HepG2 (cell line): ENCODE results near the gene KIF3A. TPM values are rescaled to one million over a fixed set of nuclear protein-coding genes. Genes with fewer than 3 reads are reported as not detected.

ENCODE experiments used
- ASH2L ChIP-seq: fragments of 300-600, 200-600 bp; sonication (generic); IDR thresholded peaks from 2 replicates; pipeline ENCODE4 v1.7.0; 2017; ENCODE audit warnings: low read depth, mild to moderate bottlenecking, moderate library complexity, mixed read lengths, low read length; ENCODE audit not compliant: insufficient read length
- ETV5 ChIP-seq: IDR thresholded peaks from 2 replicates; pipeline ENCODE4 v1.6.1; 2018; ENCODE audit warnings: missing biosample characterization, missing genetic modification reagents, inconsistent platforms, borderline replicate concordance
- GATAD2A ChIP-seq: IDR thresholded peaks from 2 replicates; pipeline ENCODE4 v1.6.1; 2016
- HNRNPLL ChIP-seq: fragments of 200-400 bp; formaldehyde crosslinking; IDR thresholded peaks from 2 replicates; pipeline ENCODE4 v1.6.1; 2017; ENCODE audit warnings: mild to moderate bottlenecking, low read depth, low read length; ENCODE audit not compliant: poor library complexity, severe bottlenecking
- MIER2 ChIP-seq: IDR thresholded peaks from 2 replicates; pipeline ENCODE4 v1.6.1; 2016; ENCODE audit warnings: missing biosample characterization, missing genetic modification reagents
- PLRG1 ChIP-seq: fragments of 450-650 bp; conservative IDR thresholded peaks from 2 replicates; pipeline ENCODE4 v1.6.1; 2016
- RFXAP ChIP-seq: sonication (generic); formaldehyde crosslinking; IDR thresholded peaks from 2 replicates; pipeline ENCODE4 v1.4.0; 2020; ENCODE audit warnings: missing genetic modification reagents, borderline replicate concordance
- TOE1 ChIP-seq: sonication (generic); formaldehyde crosslinking; IDR thresholded peaks from 2 replicates; pipeline ENCODE4 v1.4.0; 2020; ENCODE audit warnings: mild to moderate bottlenecking, missing genetic modification reagents
- XRCC5 ChIP-seq: fragments of 200-400 bp; formaldehyde crosslinking; optimal IDR thresholded peaks from 2 replicates; pipeline ENCODE3; 2017; ENCODE audit warnings: mild to moderate bottlenecking, low read length
- ZBTB21 ChIP-seq: sonication (generic); formaldehyde crosslinking; IDR thresholded peaks from 2 replicates; pipeline ENCODE4 v1.4.0; 2020; ENCODE audit warnings: missing genetic modification reagents
- ZFP90 ChIP-seq: sonication (generic); formaldehyde crosslinking; IDR thresholded peaks from 2 replicates; pipeline ENCODE4 v1.8.0; 2022; ENCODE audit warnings: missing genetic modification reagents, mild to moderate bottlenecking, inconsistent platforms, borderline replicate concordance
- ZNF101 ChIP-seq: sonication (generic); formaldehyde crosslinking; IDR thresholded peaks from 2 replicates; pipeline ENCODE4 v1.4.0; 2020; ENCODE audit warnings: mild to moderate bottlenecking, low read depth, missing genetic modification reagents, borderline replicate concordance
- ZNF225 ChIP-seq: sonication (generic); formaldehyde crosslinking; IDR thresholded peaks from 2 replicates; pipeline ENCODE4 v1.4.0; 2020; ENCODE audit warnings: mild to moderate bottlenecking, missing genetic modification reagents
- ZNF274 ChIP-seq: sonication (generic); formaldehyde crosslinking; IDR thresholded peaks from 2 replicates; pipeline ENCODE4 v1.5.1; 2020; ENCODE audit warnings: mild to moderate bottlenecking, missing genetic modification reagents
- ZNF3 ChIP-seq: IDR thresholded peaks from 2 replicates; pipeline ENCODE4 v1.7.0; 2017; ENCODE audit warnings: inconsistent platforms
- ZNF605 ChIP-seq: sonication (generic); formaldehyde crosslinking; IDR thresholded peaks from 2 replicates; pipeline ENCODE4 v1.8.0; 2022; ENCODE audit warnings: mild to moderate bottlenecking, missing genetic modification reagents
- ZNF670 ChIP-seq: sonication (generic); formaldehyde crosslinking; IDR thresholded peaks from 2 replicates; pipeline ENCODE4 v1.8.0; 2022; ENCODE audit warnings: mild to moderate bottlenecking, missing genetic modification reagents, borderline replicate concordance
- ZNF773 ChIP-seq: sonication (generic); formaldehyde crosslinking; IDR thresholded peaks from 2 replicates; pipeline ENCODE4 v1.4.0; 2020; ENCODE audit warnings: missing genetic modification reagents, borderline replicate concordance
- ZNF777 ChIP-seq: sonication (generic); formaldehyde crosslinking; IDR thresholded peaks from 2 replicates; pipeline ENCODE4 v1.4.0; 2020; ENCODE audit warnings: missing genetic modification reagents
- polyA plus RNA-seq, 8 experiments: library from polyadenylated mRNA; depleted of rRNA in 3 of 8; stranded (reverse) in 7 of 8; unstranded in 1 of 8; fragments of >200 nt; fragmentation: Illumina TruSeq in 4 of 8; extraction: Trizol in 4 of 8; gene quantifications; 2 replicates each; pipeline versions ENCODE4 v1.2.1 to v1.2.3, GENCODE V29; 2011 to 2016; ENCODE audit warnings: low read depth in 4 of 8, missing spikeins in 1 of 8, mixed read lengths in 1 of 8; ENCODE audit not compliant: insufficient read depth in 1 of 8
- total RNA-seq, 5 experiments: library from RNA; depleted of rRNA; stranded (reverse); fragments of >200 nt; fragmentation: Illumina TruSeq; extraction: Trizol; gene quantifications; 2 replicates each; pipeline ENCODE4 v1.2.3, GENCODE V29; 2016; ENCODE audit warnings: low read depth in 1 of 5
- TF ChIP-seq, protein P1 (sequence below): sonication (generic); formaldehyde crosslinking; IDR thresholded peaks from 2 replicates; pipeline ENCODE4 v1.8.0; 2022; ENCODE audit warnings: missing genetic modification reagents, low read depth, mild to moderate bottlenecking, borderline replicate concordance
- TF ChIP-seq, protein P2 (sequence below): sonication (generic); formaldehyde crosslinking; IDR thresholded peaks from 2 replicates; pipeline ENCODE4 v1.4.0; 2020; ENCODE audit warnings: missing genetic modification reagents, mild to moderate bottlenecking, borderline replicate concordance
- TF ChIP-seq, protein P3 (sequence below): sonication (generic); formaldehyde crosslinking; IDR thresholded peaks from 2 replicates; pipeline ENCODE4 v1.5.0; 2020; ENCODE audit warnings: missing genetic modification reagents, mild to moderate bottlenecking, borderline replicate concordance
- TF ChIP-seq, protein P4 (sequence below): sonication (generic); formaldehyde crosslinking; IDR thresholded peaks from 2 replicates; pipeline ENCODE4 v1.5.1; 2020; ENCODE audit warnings: mild to moderate bottlenecking, moderate library complexity, missing genetic modification reagents
- TF ChIP-seq, protein P5 (sequence below): sonication (generic); formaldehyde crosslinking; IDR thresholded peaks from 2 replicates; pipeline ENCODE4 v1.4.0; 2020; ENCODE audit warnings: missing genetic modification reagents

Gene KIF3A
- total and polyA plus RNA-seq, 2 of the 13 experiments (the other 11 are each of a cell fraction or from before 2014, with no cell fraction given): 2.3 to 8.4 TPM

DNA sequence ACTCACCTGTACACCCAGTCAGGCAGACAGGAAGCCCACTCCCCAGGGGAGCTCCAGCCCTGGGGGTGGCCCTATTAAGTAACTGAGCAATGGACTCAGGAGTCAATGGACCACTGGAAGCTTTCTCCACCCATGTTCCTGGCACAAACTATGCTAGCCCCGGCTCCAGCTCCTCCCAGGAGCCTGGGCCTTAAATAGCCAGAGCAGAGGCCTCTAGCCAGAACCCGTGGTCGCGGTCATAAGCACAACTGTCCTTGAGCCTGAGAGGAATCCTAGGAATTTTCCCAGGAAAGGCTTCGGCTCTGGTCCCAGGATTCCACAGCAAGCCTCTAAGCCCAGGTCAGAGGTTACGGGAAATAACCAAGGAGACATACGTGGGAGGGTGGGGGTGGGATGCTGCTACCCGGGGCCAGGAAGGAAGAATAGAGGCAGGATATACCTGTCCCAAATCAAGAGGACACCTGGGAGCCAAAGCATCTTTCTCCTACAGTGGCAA is 34.2 kb upstream of the KIF3A start (continued):
- TF ChIP-seq, protein P1, sequence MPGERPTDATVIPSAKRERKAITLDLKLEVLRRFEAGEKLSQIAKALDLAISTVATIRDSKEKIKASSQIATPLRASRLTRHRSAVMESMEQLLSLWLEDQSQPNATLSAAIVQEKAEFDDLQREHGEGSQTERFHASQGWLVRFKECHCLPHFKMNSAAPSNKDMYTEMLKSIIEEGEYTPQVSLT (CRISPR knock-in tag): no peak
- no peak for TF ChIP-seq ZNF274 (CRISPR knock-in tag)
- peak; percentile 32; the same call in 1 of the 2 replicates for TF ChIP-seq GATAD2A
- TF ChIP-seq, protein P2, sequence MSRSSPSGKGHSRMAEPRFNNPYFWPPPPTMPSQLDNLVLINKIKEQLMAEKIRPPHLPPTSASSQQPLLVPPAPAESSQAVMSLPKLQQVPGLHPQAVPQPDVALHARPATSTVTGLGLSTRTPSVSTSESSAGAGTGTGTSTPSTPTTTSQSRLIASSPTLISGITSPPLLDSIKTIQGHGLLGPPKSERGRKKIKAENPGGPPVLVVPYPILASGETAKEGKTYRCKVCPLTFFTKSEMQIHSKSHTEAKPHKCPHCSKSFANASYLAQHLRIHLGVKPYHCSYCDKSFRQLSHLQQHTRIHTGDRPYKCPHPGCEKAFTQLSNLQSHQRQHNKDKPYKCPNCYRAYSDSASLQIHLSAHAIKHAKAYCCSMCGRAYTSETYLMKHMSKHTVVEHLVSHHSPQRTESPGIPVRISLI (CRISPR knock-in tag): no peak
- TF ChIP-seq ETV5: no peak
- 0 out of 2 replicates have a peak, but pooled peaks have one; percentile 62 for TF ChIP-seq ZFP90 (CRISPR knock-in tag)
- TF ChIP-seq ZNF225 (CRISPR knock-in tag): no peak
- TF ChIP-seq MIER2: no peak
- TF ChIP-seq ASH2L: no peak
- TF ChIP-seq, protein P3, sequence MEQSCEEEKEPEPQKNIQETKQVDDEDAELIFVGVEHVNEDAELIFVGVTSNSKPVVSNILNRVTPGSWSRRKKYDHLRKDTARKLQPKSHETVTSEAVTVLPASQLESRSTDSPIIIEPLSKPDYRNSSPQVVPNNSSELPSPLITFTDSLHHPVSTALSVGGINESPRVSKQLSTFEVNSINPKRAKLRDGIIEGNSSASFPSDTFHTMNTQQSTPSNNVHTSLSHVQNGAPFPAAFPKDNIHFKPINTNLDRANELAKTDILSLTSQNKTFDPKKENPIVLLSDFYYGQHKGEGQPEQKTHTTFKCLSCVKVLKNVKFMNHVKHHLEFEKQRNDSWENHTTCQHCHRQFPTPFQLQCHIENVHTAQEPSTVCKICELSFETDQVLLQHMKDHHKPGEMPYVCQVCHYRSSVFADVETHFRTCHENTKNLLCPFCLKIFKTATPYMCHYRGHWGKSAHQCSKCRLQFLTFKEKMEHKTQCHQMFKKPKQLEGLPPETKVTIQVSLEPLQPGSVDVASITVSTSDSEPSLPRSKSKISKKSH (CRISPR knock-in tag): no peak
- TF ChIP-seq XRCC5: no peak
- 0 out of 2 replicates have a peak, but pooled peaks have one; percentile 47 for TF ChIP-seq ZNF777
- TF ChIP-seq, protein P4, sequence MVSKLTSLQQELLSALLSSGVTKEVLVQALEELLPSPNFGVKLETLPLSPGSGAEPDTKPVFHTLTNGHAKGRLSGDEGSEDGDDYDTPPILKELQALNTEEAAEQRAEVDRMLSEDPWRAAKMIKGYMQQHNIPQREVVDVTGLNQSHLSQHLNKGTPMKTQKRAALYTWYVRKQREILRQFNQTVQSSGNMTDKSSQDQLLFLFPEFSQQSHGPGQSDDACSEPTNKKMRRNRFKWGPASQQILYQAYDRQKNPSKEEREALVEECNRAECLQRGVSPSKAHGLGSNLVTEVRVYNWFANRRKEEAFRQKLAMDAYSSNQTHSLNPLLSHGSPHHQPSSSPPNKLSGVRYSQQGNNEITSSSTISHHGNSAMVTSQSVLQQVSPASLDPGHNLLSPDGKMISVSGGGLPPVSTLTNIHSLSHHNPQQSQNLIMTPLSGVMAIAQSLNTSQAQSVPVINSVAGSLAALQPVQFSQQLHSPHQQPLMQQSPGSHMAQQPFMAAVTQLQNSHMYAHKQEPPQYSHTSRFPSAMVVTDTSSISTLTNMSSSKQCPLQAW: no peak
- TF ChIP-seq, protein P5, sequence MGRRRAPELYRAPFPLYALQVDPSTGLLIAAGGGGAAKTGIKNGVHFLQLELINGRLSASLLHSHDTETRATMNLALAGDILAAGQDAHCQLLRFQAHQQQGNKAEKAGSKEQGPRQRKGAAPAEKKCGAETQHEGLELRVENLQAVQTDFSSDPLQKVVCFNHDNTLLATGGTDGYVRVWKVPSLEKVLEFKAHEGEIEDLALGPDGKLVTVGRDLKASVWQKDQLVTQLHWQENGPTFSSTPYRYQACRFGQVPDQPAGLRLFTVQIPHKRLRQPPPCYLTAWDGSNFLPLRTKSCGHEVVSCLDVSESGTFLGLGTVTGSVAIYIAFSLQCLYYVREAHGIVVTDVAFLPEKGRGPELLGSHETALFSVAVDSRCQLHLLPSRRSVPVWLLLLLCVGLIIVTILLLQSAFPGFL (CRISPR knock-in tag): no peak
- no peak for TF ChIP-seq ZNF101
- no peak for TF ChIP-seq RFXAP (CRISPR knock-in tag)
- no peak for TF ChIP-seq ZNF773
- TF ChIP-seq ZNF605: no peak
- TF ChIP-seq ZNF3 (CRISPR knock-in tag): no peak
- no peak for TF ChIP-seq PLRG1
- no peak for TF ChIP-seq HNRNPLL
- no peak for TF ChIP-seq ZNF670
- TF ChIP-seq ZBTB21 (CRISPR knock-in tag): no peak
- no peak for TF ChIP-seq TOE1 (CRISPR knock-in tag)
